Neural crest cell (in vitro differentiated cells): Measurements from ENCODE around the gene ODAD3. TPM values are rescaled to one million over a fixed set of nuclear protein-coding genes. Genes with fewer than 3 reads are reported as not detected.
"Not testable (repeated sequence)": the region's sequence is repeated elsewhere in the genome, so short reads cannot be mapped to it uniquely, and the experiment has no call there.

ENCODE experiments used
- DNase-seq: peaks from one replicate; pipeline ENCODE4 v3.0.0; 2021; ENCODE audit warnings: low read depth, mixed read lengths, low spot score
- H3K27ac Mint-ChIP-seq: one replicate; pipeline ENCODE4 v1.8.0; 2021; ENCODE audit warnings: mild to moderate bottlenecking, mixed read lengths; ENCODE audit not compliant: unreplicated experiment
- H3K27me3 Mint-ChIP-seq: 2 replicates; pipeline ENCODE4 v1.8.0; 2021; ENCODE audit warnings: low read depth, mild to moderate bottlenecking, mixed read lengths
- H3K36me3 Mint-ChIP-seq: 2 replicates; pipeline ENCODE4 v1.8.0; 2021; ENCODE audit warnings: low read depth, mild to moderate bottlenecking, mixed read lengths
- H3K4me1 Mint-ChIP-seq: 2 replicates; pipeline ENCODE4 v1.8.0; 2021; ENCODE audit warnings: mixed read lengths
- H3K4me3 Mint-ChIP-seq: one replicate; pipeline ENCODE4 v1.8.0; 2021; ENCODE audit warnings: mild to moderate bottlenecking, mixed read lengths
- H3K9me3 Mint-ChIP-seq: 2 replicates; pipeline ENCODE4 v1.8.0; 2021; ENCODE audit warnings: mixed read lengths
- CTCF ChIP-seq: fragments of 200-600 bp; sonication (generic); conservative IDR thresholded peaks from 2 replicates; pipeline ENCODE4 v1.5.0; 2021; ENCODE audit warnings: antibody characterized with exemption, mild to moderate bottlenecking
- total RNA-seq: library from RNA; stranded (reverse); gene quantifications from 2 replicates; pipeline ENCODE4 v1.2.1, GENCODE V29; 2021

ODAD3 gene
- total RNA-seq, 1 donor from 2014 or later = 2.2 TPM

GRCh38 chr19:11410682-11411081, 24.2 kb downstream of the ODAD3 start:
- H3K4me3 Mint-ChIP-seq = no peak overlapping the region
- no peaks in the 10 kb centered on the region for H3K9me3 Mint-ChIP-seq
- peaks cover 18% of the 10 kb centered on the region for H3K27me3 Mint-ChIP-seq
- H3K4me1 Mint-ChIP-seq = no peaks in the 10 kb centered on the region
- no peak for TF ChIP-seq CTCF
- no peaks in the 10 kb centered on the region for H3K36me3 Mint-ChIP-seq
- no peak for DNase-seq
- no peak overlapping the region for H3K27ac Mint-ChIP-seq

- Mint-ChIP-seq H3K9me3 (no peaks in the 10 kb centered on the region), H3K4me1 (peaks cover 7% of the 10 kb centered on the region), H3K36me3 (no peaks in the 10 kb centered on the region), H3K4me3 (no peak overlapping the region), H3K27ac (no peak overlapping the region), H3K27me3 (peaks cover 6% of the 10 kb centered on the region)
- DNase-seq = no peak
- TF ChIP-seq CTCF = no peak
These were observed 26.3 kb downstream of the ODAD3 start for GRCh38 chr19:11408591-11408990.

GRCh38 chr19:11406703-11407236, 28.2 kb downstream of the ODAD3 start:
- DNase-seq, H3K27ac Mint-ChIP-seq, H3K4me1 Mint-ChIP-seq, H3K4me3 Mint-ChIP-seq, H3K36me3 Mint-ChIP-seq, H3K27me3 Mint-ChIP-seq, H3K9me3 Mint-ChIP-seq: not testable (repeated sequence)

- H3K4me3 Mint-ChIP-seq = no peak overlapping the region
- no peak for TF ChIP-seq CTCF
- H3K4me1 Mint-ChIP-seq = peaks cover 7% of the 10 kb centered on the region
- peaks cover 3% of the 10 kb centered on the region for H3K27me3 Mint-ChIP-seq
- no peak for DNase-seq
- H3K36me3 Mint-ChIP-seq = no peaks in the 10 kb centered on the region
- H3K9me3 Mint-ChIP-seq = no peaks in the 10 kb centered on the region
- no peak overlapping the region for H3K27ac Mint-ChIP-seq
These were observed 28.9 kb downstream of the ODAD3 start for GRCh38 chr19:11405846-11406643.

- TF ChIP-seq CTCF = no peak
- Mint-ChIP-seq H3K27ac (no peak overlapping the region), H3K27me3 (no peaks in the 10 kb centered on the region), H3K36me3 (no peaks in the 10 kb centered on the region), H3K4me1 (peaks cover 11% of the 10 kb centered on the region), H3K9me3 (peaks cover 3% of the 10 kb centered on the region), H3K4me3 (no peak overlapping the region)
- DNase-seq = no peak
These were observed 30.2 kb downstream of the ODAD3 start for GRCh38 chr19:11404588-11405222.
